GM23338 (cell line): ENCODE results near the gene ATP9A. TPM values are rescaled to one million over a fixed set of nuclear protein-coding genes. Genes with fewer than 3 reads are reported as not detected.

Experiments used
- ATAC-seq: fragments of 200-7000 bp; cut with Tn5 transposase; 3 replicates; pipeline ENCODE4 v1.9.1; 2020
- DNase-seq: peaks from one replicate; pipeline ENCODE4 v3.0.0-alpha.2; 2015; ENCODE audit warnings: low spot score
- H2AFZ ChIP-seq: fragments of 200-600 bp; sonication (generic); 2 replicates; pipeline ENCODE4 v1.8.0; 2016; ENCODE audit warnings: antibody characterized with exemption, mild to moderate bottlenecking, moderate library complexity
- H3F3A ChIP-seq: fragments of 200-600 bp; sonication (generic); replicated peaks from 2 replicates; pipeline ENCODE4 v1.8.0; 2017; ENCODE audit warnings: antibody characterized with exemption, mixed run types, low read depth
- H3K27ac ChIP-seq: fragments of 200-600 bp; sonication (generic); 2 replicates; pipeline ENCODE4 v1.6.1; 2016; ENCODE audit warnings: low read depth
- H3K27me3 ChIP-seq: fragments of 200-600 bp; sonication (generic); 2 replicates; pipeline ENCODE4 v1.8.0; 2016; ENCODE audit warnings: mild to moderate bottlenecking, mixed run types, moderate library complexity; ENCODE audit not compliant: insufficient read depth
- H3K36me3 ChIP-seq: fragments of 200-600 bp; sonication (generic); 2 replicates; pipeline ENCODE4 v1.8.0; 2016; ENCODE audit warnings: mild to moderate bottlenecking; ENCODE audit not compliant: insufficient read depth
- H3K4me1 ChIP-seq: fragments of 200-600 bp; sonication (generic); 2 replicates; pipeline ENCODE4 v1.8.0; 2016; ENCODE audit warnings: mild to moderate bottlenecking, moderate library complexity; ENCODE audit not compliant: insufficient read depth
- H3K4me2 ChIP-seq: fragments of 200-600 bp; sonication (generic); 2 replicates; pipeline ENCODE4 v1.7.1; 2017; ENCODE audit warnings: mixed run types
- H3K4me3 ChIP-seq: fragments of 200-600 bp; sonication (generic); 2 replicates; pipeline ENCODE4 v1.6.1; 2016; ENCODE audit warnings: mixed run types
- H3K79me2 ChIP-seq: fragments of 200-600 bp; sonication (generic); replicated peaks from 2 replicates; pipeline ENCODE4 v1.8.0; 2017; ENCODE audit warnings: mild to moderate bottlenecking; ENCODE audit not compliant: insufficient read depth
- H3K9me2 ChIP-seq: fragments of 200-600 bp; sonication (generic); 2 replicates; pipeline ENCODE4 v1.8.0; 2017; ENCODE audit not compliant: insufficient read depth
- H4K20me1 ChIP-seq: fragments of 200-600 bp; sonication (generic); replicated peaks from 2 replicates; pipeline ENCODE4 v1.8.0; 2017; ENCODE audit warnings: mild to moderate bottlenecking; ENCODE audit not compliant: insufficient read depth
- H3K27ac Mint-ChIP-seq: 2 replicates; pipeline ENCODE4 v1.8.0; 2020; ENCODE audit warnings: inconsistent platforms, mild to moderate bottlenecking, moderate library complexity, mixed read lengths
- H3K27me3 Mint-ChIP-seq: 3 replicates; pipeline ENCODE4 v1.8.0; 2022; ENCODE audit warnings: low read depth, mild to moderate bottlenecking, moderate library complexity, mixed read lengths, inconsistent platforms; ENCODE audit not compliant: insufficient read depth, poor library complexity
- H3K36me3 Mint-ChIP-seq: 3 replicates; pipeline ENCODE4 v1.8.0; 2021; ENCODE audit warnings: low read depth, mild to moderate bottlenecking, inconsistent platforms, moderate library complexity, mixed read lengths
- H3K4me1 Mint-ChIP-seq: 3 replicates; pipeline ENCODE4 v1.8.0; 2020; ENCODE audit warnings: mild to moderate bottlenecking, inconsistent platforms, mixed read lengths
- H3K4me3 Mint-ChIP-seq: 3 replicates; pipeline ENCODE4 v1.8.0; 2021; ENCODE audit warnings: moderate library complexity, mild to moderate bottlenecking, inconsistent platforms, mixed read lengths
- H3K9me3 Mint-ChIP-seq: 3 replicates; pipeline ENCODE4 v1.8.0; 2020; ENCODE audit warnings: moderate library complexity, mild to moderate bottlenecking, inconsistent platforms, mixed read lengths
- EZH2 ChIP-seq: fragments of 200-600 bp; sonication (generic); IDR thresholded peaks from one replicate; pipeline ENCODE4 v1.8.0; 2017; ENCODE audit warnings: antibody characterized with exemption, mild to moderate bottlenecking, low read depth; ENCODE audit not compliant: unreplicated experiment
- EZH2phosphoT487 ChIP-seq: fragments of 200-600 bp; sonication (generic); IDR thresholded peaks from one replicate; pipeline ENCODE4 v1.8.1; 2018; ENCODE audit warnings: antibody characterized with exemption; ENCODE audit not compliant: unreplicated experiment
- JUNB ChIP-seq: IDR thresholded peaks from one replicate; pipeline ENCODE4 v1.6.1; 2016; ENCODE audit warnings: antibody characterized with exemption; ENCODE audit not compliant: unreplicated experiment
- NANOG ChIP-seq: IDR thresholded peaks from 2 replicates; pipeline ENCODE4 v1.6.1; 2016; ENCODE audit warnings: antibody characterized with exemption, borderline replicate concordance
- POLR2AphosphoS5 ChIP-seq: IDR thresholded peaks from 2 replicates; pipeline ENCODE4 v1.6.1; 2016; ENCODE audit warnings: antibody characterized with exemption, low read depth
- ZNF114 ChIP-seq: fragments of 250-450 bp; sonication (Bioruptor Pico); IDR thresholded peaks from 2 replicates; pipeline ENCODE4 v1.5.0; 2020; ENCODE audit warnings: mild to moderate bottlenecking, moderate library complexity
- ZNF331 ChIP-seq: fragments of 250-450 bp; sonication (Bioruptor Pico); IDR thresholded peaks from 2 replicates; pipeline ENCODE4 v1.5.0; 2020; ENCODE audit warnings: low read depth, mild to moderate bottlenecking, moderate library complexity
- polyA plus RNA-seq: library from polyadenylated mRNA; unstranded; fragments of >200 nt; fragmentation: Nextera tagmentation; extraction: Ambion mirVana; gene quantifications from 2 replicates; pipeline ENCODE4 v1.2.1, GENCODE V29; 2016
- total RNA-seq: library from RNA; depleted of rRNA; stranded (reverse); fragments of >200 nt; shearing (Covaris generic); gene quantifications from 2 replicates; pipeline ENCODE4 v1.2.3, GENCODE V29; 2014
- TF ChIP-seq, protein P1 (sequence below): IDR thresholded peaks from one replicate; pipeline ENCODE4 v1.6.1; 2018; ENCODE audit warnings: antibody characterized with exemption; ENCODE audit not compliant: unreplicated experiment
- TF ChIP-seq, protein P2 (sequence below): IDR thresholded peaks from 2 replicates; pipeline ENCODE4 v1.6.1; 2016; ENCODE audit warnings: antibody characterized with exemption
- TF ChIP-seq, protein P3 (sequence below): fragments of 250-450 bp; sonication (Bioruptor Pico); IDR thresholded peaks from 2 replicates; pipeline ENCODE4 v1.5.0; 2020; ENCODE audit warnings: mild to moderate bottlenecking, moderate library complexity

Gene ATP9A
- total and polyA plus RNA-seq, 2 experiments from 2014 or later, result 0.94 to 5.9 TPM

DNA sequence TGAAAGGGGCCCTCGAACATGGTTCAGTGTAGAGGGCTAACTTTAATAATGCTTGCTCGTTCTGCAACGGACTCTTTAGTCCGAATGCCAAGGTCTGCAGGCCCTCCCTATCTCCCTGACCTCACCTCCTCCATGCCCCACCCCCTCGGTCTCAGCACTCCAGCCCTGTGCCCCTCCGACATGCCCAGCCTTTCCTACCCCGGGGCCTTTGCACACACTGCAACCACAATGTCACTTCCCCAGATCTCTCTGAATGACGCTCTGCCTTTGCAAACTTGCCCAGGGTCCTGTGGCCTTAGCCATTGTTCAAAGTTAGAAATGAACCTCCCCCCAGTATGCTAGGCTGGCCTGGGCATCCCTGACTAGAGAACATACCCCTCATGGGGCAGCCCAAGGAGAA is 175.6 kb downstream of the ATP9A start:
- DNase-seq (no peak), ATAC-seq (no peak)
- no peaks in the 10 kb centered on the region for H3K36me3 Mint-ChIP-seq
- no peak overlapping the region for H3K4me3 ChIP-seq
- no peaks in the 10 kb centered on the region for H3K9me3 Mint-ChIP-seq
- no peaks in the 10 kb centered on the region for H3K9me2 ChIP-seq
- no peaks in the 10 kb centered on the region for H3K79me2 ChIP-seq
- no peaks in the 10 kb centered on the region for H4K20me1 ChIP-seq
- H2AFZ ChIP-seq, result no peak overlapping the region
- H3K27me3 Mint-ChIP-seq, result peaks cover 7% of the 10 kb centered on the region
- no peaks in the 10 kb centered on the region for H3K27me3 ChIP-seq
- H3K27ac ChIP-seq, result no peak overlapping the region
- TF ChIP-seq, protein P1, sequence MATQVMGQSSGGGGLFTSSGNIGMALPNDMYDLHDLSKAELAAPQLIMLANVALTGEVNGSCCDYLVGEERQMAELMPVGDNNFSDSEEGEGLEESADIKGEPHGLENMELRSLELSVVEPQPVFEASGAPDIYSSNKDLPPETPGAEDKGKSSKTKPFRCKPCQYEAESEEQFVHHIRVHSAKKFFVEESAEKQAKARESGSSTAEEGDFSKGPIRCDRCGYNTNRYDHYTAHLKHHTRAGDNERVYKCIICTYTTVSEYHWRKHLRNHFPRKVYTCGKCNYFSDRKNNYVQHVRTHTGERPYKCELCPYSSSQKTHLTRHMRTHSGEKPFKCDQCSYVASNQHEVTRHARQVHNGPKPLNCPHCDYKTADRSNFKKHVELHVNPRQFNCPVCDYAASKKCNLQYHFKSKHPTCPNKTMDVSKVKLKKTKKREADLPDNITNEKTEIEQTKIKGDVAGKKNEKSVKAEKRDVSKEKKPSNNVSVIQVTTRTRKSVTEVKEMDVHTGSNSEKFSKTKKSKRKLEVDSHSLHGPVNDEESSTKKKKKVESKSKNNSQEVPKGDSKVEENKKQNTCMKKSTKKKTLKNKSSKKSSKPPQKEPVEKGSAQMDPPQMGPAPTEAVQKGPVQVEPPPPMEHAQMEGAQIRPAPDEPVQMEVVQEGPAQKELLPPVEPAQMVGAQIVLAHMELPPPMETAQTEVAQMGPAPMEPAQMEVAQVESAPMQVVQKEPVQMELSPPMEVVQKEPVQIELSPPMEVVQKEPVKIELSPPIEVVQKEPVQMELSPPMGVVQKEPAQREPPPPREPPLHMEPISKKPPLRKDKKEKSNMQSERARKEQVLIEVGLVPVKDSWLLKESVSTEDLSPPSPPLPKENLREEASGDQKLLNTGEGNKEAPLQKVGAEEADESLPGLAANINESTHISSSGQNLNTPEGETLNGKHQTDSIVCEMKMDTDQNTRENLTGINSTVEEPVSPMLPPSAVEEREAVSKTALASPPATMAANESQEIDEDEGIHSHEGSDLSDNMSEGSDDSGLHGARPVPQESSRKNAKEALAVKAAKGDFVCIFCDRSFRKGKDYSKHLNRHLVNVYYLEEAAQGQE, result no peak
- TF ChIP-seq, protein P2, sequence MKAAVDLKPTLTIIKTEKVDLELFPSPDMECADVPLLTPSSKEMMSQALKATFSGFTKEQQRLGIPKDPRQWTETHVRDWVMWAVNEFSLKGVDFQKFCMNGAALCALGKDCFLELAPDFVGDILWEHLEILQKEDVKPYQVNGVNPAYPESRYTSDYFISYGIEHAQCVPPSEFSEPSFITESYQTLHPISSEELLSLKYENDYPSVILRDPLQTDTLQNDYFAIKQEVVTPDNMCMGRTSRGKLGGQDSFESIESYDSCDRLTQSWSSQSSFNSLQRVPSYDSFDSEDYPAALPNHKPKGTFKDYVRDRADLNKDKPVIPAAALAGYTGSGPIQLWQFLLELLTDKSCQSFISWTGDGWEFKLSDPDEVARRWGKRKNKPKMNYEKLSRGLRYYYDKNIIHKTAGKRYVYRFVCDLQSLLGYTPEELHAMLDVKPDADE, result no peak
- no peak for TF ChIP-seq POLR2AphosphoS5
- TF ChIP-seq EZH2phosphoT487, result no peak
- TF ChIP-seq ZNF331 (CRISPR knock-in tag), result no peak
- no peak for TF ChIP-seq EZH2
- no peak for TF ChIP-seq ZNF114 (CRISPR knock-in tag)
- H3F3A ChIP-seq, result no peaks in the 10 kb centered on the region
- H3K36me3 ChIP-seq, result no peaks in the 10 kb centered on the region
- no peak overlapping the region for H3K4me2 ChIP-seq
- H3K4me1 ChIP-seq, result peaks cover 14% of the 10 kb centered on the region
- H3K4me3 Mint-ChIP-seq, result no peak overlapping the region
- H3K27ac Mint-ChIP-seq, result no peak overlapping the region
- peaks cover 29% of the 10 kb centered on the region for H3K4me1 Mint-ChIP-seq

DNA sequence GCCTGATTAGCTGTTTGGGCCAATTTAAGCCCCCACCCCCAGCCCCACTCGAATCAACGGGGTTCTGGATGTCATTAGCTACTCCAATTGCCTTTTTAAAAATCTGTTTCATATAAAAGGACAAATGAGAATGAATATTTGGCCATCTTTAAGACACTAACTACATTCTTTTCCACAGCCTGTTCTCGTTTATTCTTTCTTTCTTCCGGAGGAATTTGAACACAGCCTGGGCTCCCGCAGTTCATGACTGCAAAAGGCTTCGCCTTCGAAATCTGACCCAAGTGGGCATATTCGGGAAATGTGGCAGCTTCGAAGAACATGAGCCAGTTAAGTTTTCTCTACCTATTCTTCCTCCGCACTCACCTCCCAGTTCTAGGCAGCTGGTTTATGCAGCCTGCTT is 176.3 kb downstream of the ATP9A start:
- Histone ChIP-seq H3K4me2 (no peak overlapping the region), H3K27ac (no peak overlapping the region), H3K9me2 (no peaks in the 10 kb centered on the region), H3K4me3 (no peak overlapping the region), H2AFZ (no peak overlapping the region), H3K4me1 (peaks cover 7% of the 10 kb centered on the region; the same call in 1 of the 2 replicates), H3K36me3 (no peaks in the 10 kb centered on the region), H3K79me2 (no peaks in the 10 kb centered on the region), H3F3A (no peaks in the 10 kb centered on the region), H4K20me1 (no peaks in the 10 kb centered on the region), H3K27me3 (no peaks in the 10 kb centered on the region)
- H3K27me3 Mint-ChIP-seq, result peaks cover 7% of the 10 kb centered on the region
- H3K36me3 Mint-ChIP-seq, result no peaks in the 10 kb centered on the region
- no peak overlapping the region for H3K4me3 Mint-ChIP-seq
- no peak overlapping the region for H3K27ac Mint-ChIP-seq
- H3K9me3 Mint-ChIP-seq, result no peaks in the 10 kb centered on the region
- H3K4me1 Mint-ChIP-seq, result peaks cover 22% of the 10 kb centered on the region
- DNase-seq (no peak), ATAC-seq (no peak)
- TF ChIP-seq, protein P3, sequence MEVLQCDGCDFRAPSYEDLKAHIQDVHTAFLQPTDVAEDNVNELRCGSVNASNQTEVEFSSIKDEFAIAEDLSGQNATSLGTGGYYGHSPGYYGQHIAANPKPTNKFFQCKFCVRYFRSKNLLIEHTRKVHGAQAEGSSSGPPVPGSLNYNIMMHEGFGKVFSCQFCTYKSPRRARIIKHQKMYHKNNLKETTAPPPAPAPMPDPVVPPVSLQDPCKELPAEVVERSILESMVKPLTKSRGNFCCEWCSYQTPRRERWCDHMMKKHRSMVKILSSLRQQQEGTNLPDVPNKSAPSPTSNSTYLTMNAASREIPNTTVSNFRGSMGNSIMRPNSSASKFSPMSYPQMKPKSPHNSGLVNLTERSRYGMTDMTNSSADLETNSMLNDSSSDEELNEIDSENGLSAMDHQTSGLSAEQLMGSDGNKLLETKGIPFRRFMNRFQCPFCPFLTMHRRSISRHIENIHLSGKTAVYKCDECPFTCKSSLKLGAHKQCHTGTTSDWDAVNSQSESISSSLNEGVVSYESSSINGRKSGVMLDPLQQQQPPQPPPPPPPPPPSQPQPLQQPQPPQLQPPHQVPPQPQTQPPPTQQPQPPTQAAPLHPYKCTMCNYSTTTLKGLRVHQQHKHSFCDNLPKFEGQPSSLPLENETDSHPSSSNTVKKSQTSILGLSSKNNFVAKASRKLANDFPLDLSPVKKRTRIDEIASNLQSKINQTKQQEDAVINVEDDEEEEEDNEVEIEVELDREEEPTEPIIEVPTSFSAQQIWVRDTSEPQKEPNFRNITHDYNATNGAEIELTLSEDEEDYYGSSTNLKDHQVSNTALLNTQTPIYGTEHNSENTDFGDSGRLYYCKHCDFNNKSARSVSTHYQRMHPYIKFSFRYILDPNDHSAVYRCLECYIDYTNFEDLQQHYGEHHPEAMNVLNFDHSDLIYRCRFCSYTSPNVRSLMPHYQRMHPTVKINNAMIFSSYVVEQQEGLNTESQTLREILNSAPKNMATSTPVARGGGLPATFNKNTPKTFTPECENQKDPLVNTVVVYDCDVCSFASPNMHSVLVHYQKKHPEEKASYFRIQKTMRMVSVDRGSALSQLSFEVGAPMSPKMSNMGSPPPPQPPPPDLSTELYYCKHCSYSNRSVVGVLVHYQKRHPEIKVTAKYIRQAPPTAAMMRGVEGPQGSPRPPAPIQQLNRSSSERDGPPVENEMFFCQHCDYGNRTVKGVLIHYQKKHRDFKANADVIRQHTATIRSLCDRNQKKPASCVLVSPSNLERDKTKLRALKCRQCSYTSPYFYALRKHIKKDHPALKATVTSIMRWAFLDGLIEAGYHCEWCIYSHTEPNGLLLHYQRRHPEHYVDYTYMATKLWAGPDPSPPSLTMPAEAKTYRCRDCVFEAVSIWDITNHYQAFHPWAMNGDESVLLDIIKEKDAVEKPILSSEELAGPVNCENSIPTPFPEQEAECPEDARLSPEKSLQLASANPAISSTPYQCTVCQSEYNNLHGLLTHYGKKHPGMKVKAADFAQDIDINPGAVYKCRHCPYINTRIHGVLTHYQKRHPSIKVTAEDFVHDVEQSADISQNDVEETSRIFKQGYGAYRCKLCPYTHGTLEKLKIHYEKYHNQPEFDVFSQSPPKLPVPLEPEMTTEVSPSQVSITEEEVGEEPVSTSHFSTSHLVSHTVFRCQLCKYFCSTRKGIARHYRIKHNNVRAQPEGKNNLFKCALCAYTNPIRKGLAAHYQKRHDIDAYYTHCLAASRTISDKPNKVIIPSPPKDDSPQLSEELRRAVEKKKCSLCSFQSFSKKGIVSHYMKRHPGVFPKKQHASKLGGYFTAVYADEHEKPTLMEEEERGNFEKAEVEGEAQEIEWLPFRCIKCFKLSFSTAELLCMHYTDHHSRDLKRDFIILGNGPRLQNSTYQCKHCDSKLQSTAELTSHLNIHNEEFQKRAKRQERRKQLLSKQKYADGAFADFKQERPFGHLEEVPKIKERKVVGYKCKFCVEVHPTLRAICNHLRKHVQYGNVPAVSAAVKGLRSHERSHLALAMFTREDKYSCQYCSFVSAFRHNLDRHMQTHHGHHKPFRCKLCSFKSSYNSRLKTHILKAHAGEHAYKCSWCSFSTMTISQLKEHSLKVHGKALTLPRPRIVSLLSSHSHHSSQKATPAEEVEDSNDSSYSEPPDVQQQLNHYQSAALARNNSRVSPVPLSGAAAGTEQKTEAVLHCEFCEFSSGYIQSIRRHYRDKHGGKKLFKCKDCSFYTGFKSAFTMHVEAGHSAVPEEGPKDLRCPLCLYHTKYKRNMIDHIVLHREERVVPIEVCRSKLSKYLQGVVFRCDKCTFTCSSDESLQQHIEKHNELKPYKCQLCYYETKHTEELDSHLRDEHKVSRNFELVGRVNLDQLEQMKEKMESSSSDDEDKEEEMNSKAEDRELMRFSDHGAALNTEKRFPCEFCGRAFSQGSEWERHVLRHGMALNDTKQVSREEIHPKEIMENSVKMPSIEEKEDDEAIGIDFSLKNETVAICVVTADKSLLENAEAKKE (CRISPR knock-in tag), result no peak
- TF ChIP-seq JUNB (no peak), NANOG (no peak)
